ENCODE measurements around the gene OSMR.

DNA sequence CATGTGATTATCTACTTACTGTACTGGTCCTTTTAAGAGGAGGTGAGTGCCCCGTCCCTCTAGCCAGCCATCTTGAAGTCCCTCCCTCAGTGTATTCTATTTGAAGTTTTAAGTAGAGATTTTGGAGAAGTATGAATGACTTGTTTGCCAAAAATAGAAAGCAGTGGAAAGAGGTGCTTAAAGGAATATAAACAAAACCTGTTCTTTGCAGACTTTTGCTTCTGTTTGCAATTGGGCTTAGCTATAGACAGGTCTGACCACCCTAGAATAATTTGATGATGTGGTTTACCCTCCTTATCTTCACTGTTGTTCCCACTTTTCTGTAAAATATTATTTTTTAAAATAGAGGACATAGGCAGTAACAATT lies 21.2 kb downstream of the OSMR start:
- TF ChIP-seq, protein P1, sequence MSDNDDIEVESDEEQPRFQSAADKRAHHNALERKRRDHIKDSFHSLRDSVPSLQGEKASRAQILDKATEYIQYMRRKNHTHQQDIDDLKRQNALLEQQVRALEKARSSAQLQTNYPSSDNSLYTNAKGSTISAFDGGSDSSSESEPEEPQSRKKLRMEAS (IDR thresholded peaks at IDR 0.05) = no peak
- TF ChIP-seq EZH2 (IDR thresholded peaks at IDR 0.05) (no peak), SRF (IDR thresholded peaks at IDR 0.05; ENCODE audit: low read depth) (no peak)
- TF ChIP-seq, protein P2, sequence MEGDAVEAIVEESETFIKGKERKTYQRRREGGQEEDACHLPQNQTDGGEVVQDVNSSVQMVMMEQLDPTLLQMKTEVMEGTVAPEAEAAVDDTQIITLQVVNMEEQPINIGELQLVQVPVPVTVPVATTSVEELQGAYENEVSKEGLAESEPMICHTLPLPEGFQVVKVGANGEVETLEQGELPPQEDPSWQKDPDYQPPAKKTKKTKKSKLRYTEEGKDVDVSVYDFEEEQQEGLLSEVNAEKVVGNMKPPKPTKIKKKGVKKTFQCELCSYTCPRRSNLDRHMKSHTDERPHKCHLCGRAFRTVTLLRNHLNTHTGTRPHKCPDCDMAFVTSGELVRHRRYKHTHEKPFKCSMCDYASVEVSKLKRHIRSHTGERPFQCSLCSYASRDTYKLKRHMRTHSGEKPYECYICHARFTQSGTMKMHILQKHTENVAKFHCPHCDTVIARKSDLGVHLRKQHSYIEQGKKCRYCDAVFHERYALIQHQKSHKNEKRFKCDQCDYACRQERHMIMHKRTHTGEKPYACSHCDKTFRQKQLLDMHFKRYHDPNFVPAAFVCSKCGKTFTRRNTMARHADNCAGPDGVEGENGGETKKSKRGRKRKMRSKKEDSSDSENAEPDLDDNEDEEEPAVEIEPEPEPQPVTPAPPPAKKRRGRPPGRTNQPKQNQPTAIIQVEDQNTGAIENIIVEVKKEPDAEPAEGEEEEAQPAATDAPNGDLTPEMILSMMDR (IDR thresholded peaks at IDR 0.05 in 2 of 3, conservative IDR thresholded peaks at IDR 0.05 in 1 of 3; ENCODE audit: borderline replicate concordance in 1 of 3, insufficient read depth in 1 of 3, low read depth in 2 of 3, low read length in 2 of 3) = no peak
- TF ChIP-seq, protein P3, sequence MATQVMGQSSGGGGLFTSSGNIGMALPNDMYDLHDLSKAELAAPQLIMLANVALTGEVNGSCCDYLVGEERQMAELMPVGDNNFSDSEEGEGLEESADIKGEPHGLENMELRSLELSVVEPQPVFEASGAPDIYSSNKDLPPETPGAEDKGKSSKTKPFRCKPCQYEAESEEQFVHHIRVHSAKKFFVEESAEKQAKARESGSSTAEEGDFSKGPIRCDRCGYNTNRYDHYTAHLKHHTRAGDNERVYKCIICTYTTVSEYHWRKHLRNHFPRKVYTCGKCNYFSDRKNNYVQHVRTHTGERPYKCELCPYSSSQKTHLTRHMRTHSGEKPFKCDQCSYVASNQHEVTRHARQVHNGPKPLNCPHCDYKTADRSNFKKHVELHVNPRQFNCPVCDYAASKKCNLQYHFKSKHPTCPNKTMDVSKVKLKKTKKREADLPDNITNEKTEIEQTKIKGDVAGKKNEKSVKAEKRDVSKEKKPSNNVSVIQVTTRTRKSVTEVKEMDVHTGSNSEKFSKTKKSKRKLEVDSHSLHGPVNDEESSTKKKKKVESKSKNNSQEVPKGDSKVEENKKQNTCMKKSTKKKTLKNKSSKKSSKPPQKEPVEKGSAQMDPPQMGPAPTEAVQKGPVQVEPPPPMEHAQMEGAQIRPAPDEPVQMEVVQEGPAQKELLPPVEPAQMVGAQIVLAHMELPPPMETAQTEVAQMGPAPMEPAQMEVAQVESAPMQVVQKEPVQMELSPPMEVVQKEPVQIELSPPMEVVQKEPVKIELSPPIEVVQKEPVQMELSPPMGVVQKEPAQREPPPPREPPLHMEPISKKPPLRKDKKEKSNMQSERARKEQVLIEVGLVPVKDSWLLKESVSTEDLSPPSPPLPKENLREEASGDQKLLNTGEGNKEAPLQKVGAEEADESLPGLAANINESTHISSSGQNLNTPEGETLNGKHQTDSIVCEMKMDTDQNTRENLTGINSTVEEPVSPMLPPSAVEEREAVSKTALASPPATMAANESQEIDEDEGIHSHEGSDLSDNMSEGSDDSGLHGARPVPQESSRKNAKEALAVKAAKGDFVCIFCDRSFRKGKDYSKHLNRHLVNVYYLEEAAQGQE (IDR thresholded peaks at IDR 0.05; ENCODE audit: low read depth) = no peak

Measured in HCT116 (cell line).